ENCODE results near the gene QSOX2.

QSOX2 gene

GRCh38 chr9:136280535-136281315 is 35.1 kb upstream of the QSOX2 start:
- H3K4me3 ChIP-seq (ENCODE audit: low read length): no peak overlapping the region
- TF ChIP-seq, protein P1, sequence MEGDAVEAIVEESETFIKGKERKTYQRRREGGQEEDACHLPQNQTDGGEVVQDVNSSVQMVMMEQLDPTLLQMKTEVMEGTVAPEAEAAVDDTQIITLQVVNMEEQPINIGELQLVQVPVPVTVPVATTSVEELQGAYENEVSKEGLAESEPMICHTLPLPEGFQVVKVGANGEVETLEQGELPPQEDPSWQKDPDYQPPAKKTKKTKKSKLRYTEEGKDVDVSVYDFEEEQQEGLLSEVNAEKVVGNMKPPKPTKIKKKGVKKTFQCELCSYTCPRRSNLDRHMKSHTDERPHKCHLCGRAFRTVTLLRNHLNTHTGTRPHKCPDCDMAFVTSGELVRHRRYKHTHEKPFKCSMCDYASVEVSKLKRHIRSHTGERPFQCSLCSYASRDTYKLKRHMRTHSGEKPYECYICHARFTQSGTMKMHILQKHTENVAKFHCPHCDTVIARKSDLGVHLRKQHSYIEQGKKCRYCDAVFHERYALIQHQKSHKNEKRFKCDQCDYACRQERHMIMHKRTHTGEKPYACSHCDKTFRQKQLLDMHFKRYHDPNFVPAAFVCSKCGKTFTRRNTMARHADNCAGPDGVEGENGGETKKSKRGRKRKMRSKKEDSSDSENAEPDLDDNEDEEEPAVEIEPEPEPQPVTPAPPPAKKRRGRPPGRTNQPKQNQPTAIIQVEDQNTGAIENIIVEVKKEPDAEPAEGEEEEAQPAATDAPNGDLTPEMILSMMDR (conservative IDR thresholded peaks at IDR 0.05; ENCODE audit: low read depth, low read length): no peak
- DNase-seq (ENCODE audit: low read depth): no peak

DNA sequence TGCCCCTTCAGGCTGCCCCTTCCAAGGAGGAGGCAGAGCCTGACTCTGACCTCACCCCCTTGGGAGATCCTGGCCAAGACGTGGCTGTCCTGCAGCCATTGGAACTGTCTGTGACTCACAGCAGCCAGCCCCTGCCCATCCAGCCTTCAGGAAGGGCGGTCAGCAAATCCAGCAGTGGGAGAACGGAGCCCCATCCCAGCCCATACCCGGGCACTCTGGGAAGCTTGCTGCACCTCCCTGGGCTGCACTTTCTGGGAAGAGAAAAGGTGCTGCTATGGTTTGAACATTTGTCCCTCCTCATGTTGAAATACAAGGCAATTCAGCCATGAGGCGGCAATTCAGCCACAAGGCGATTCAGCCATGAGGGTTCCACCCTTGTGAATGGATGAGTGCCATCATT is 33.9 kb upstream of the QSOX2 start:
- DNase-seq (ENCODE audit: low read depth): no peak
- H3K4me3 ChIP-seq (ENCODE audit: low read length): no peak overlapping the region
- TF ChIP-seq, protein P1 (conservative IDR thresholded peaks at IDR 0.05; ENCODE audit: low read depth, low read length): no peak

GRCh38 chr9:136278894-136279293 is 33.3 kb upstream of the QSOX2 start:
- DNase-seq (ENCODE audit: low read depth): no peak
- H3K4me3 ChIP-seq (ENCODE audit: low read length): no peak overlapping the region
- TF ChIP-seq, protein P1 (conservative IDR thresholded peaks at IDR 0.05; ENCODE audit: low read depth, low read length): no peak

- TF ChIP-seq, protein P1 (conservative IDR thresholded peaks at IDR 0.05; ENCODE audit: low read depth, low read length): no peak
- DNase-seq (ENCODE audit: low read depth): no peak
- no peak overlapping the region for H3K4me3 ChIP-seq (ENCODE audit: low read length)
Observed at GRCh38 chr9:136278221-136278620, 32.6 kb upstream of the QSOX2 start.

- H3K4me3 ChIP-seq (ENCODE audit: low read length): no peak overlapping the region
- DNase-seq (ENCODE audit: low read depth): no peak
- TF ChIP-seq, protein P1 (conservative IDR thresholded peaks at IDR 0.05; ENCODE audit: low read depth, low read length): no peak
Observed at GRCh38 chr9:136277746-136278145, 32.1 kb upstream of the QSOX2 start.

DNA sequence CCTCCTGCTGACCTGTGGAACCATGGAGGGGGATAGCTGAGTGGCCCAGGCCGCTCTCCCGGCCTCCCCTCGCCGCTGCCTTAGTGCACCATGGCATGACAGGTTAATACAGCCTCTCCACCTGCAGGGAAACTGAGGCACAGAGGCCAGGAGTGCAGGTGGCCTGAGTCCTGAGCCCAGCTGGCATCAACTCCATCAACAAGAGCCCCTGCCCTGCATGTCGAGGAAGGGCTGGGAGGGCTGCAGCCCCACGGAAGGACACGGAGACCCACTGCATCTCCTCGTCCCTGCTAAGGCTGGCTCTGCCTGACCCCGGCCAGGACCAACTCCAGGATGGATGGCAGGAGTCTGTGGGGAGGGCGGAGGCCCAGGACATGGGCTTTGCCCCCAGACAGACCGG is 31.1 kb upstream of the QSOX2 start:
- no peak for DNase-seq (ENCODE audit: low read depth)
- TF ChIP-seq, protein P1 (conservative IDR thresholded peaks at IDR 0.05; ENCODE audit: low read depth, low read length): no peak
- H3K4me3 ChIP-seq (ENCODE audit: low read length): no peak overlapping the region
